Pancreas (tissue), 10 donors: ENCODE results near the gene FNDC3B. TPM values are rescaled to one million over a fixed set of nuclear protein-coding genes. Genes with fewer than 3 reads are reported as not detected.
A peak's percentile ranks its signal among the peaks of the same experiment; 100 is the strongest.

Experiments used
- ATAC-seq, 4 donors: fragments of 200-7000 bp; cut with Tn5 transposase; one replicate each; pipeline versions ENCODE4 v1.8.0 to v1.9.1; 2020; ENCODE audit warnings: mild to moderate bottlenecking in 4 of 4, moderate library complexity in 4 of 4
- DNase-seq, 6 donors: peaks; one replicate each; pipeline ENCODE4 v3.0.0-alpha.2; 2020
- FAIRE-seq: peaks from 2 replicates; lab custom pipeline; 2012; peaks lifted over from hg19 to GRCh38; lab: Jason Lieb, UNC
- H3K27ac ChIP-seq, 4 donors: fragments of 200-600 bp; sonication (generic); 1 replicate in 3 of 4; 2 replicates in 1 of 4; pipeline versions ENCODE4 v1.5.0 to v1.8.0; 2020
- H3K27me3 ChIP-seq, 4 donors: fragments of 200-600 bp; one replicate each; pipeline ENCODE4 v1.8.0; 2021
- H3K36me3 ChIP-seq, 3 donors: fragments of 200-600 bp; sonication (generic) in 1 of 3; one replicate each; pipeline versions ENCODE4 v1.5.0 to v1.8.0; 2020 to 2021
- H3K4me1 ChIP-seq, 3 donors: fragments of 200-600 bp; one replicate each; pipeline ENCODE4 v1.8.0; 2021
- H3K4me3 ChIP-seq, 4 donors: fragments of 200-600 bp; sonication (generic) in 2 of 4; one replicate each; pipeline versions ENCODE4 v1.5.0 to v1.8.0; 2020 to 2021
- H3K9me3 ChIP-seq, 4 donors: fragments of 200-600 bp; one replicate each; pipeline ENCODE4 v1.8.0; 2021
- WGBS, 2 donors: extraction: QIAGEN DNeasy Blood & Tissue Kit; methylation state at CpG; one replicate each; pipeline ENCODE4 v1.1.7; 2013; 5-methylcytosine and 5-hydroxymethylcytosine counted together
- intact Hi-C, 3 donors: fragments of 100-400 bp; cut with DNase I; formaldehyde crosslinking; loops; one replicate each; pipeline versions ENCODE4 v1.11.1 to v1.14.2; 2022
- polyA plus RNA-seq, 2 donors: library from polyadenylated mRNA; stranded (reverse); fragments of 200-250 nt; gene quantifications; one replicate each; pipeline ENCODE4 v1.2.3, GENCODE V29; 2013
- total RNA-seq, 6 donors: library from RNA; stranded (reverse); fragmentation: NEBNext Ultra II Directional in 4 of 6; extraction: Animal tissue kit (Norgen Biotek cat#: 25700) in 4 of 6; gene quantifications; one replicate each; pipeline versions ENCODE4 v1.2.1 to v1.2.4, GENCODE V29; 2021 to 2023
- TF ChIP-seq, protein P1 (sequence below), 4 donors: fragments of 200-600 bp; sonication (generic) in 3 of 4; IDR thresholded peaks; one replicate each; pipeline versions ENCODE4 v1.5.0 to v1.8.0; 2021; ENCODE audit warnings: antibody characterized with exemption in 4 of 4
- donor health status: healthy with polysubstance abuse.
- donor health status: DM: no; HTN: no; CAD: no; lungs with moderate emphysema.
- donor health status: DM: no; HTN: no; CAD: no.
- donor health status: control.
- donor health status: control.
- donor health status: Bipolar disorder and iron deficiency.
- donor health status: DM: yes; HTN: yes; CAD: no.
- donor health status: DM: no; HTN: no; CAD: no.
- donor health status: DM: no; HTN: no; CAD: no.
- donor health status: DM: yes; HTN: yes; CAD: no.

Gene FNDC3B
- total and polyA plus RNA-seq, 8 donors: 9.3 to 126 (median 73.2) TPM

DNA sequence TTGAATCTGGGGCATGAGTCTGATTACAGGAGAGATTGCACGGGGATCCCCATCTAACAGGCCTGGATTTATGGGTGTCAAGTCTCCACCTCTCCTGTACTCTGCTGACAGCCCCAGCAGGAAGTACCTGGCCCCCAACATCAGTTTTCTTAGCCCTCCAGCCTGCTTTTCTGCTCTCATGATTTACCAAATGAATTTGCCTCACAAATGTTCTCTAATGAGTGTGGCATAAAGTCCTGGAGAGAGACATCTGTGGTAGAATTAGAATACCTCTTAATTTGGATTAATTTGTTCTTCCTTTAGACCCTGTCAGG, 60.1 kb downstream of the FNDC3B start:
- FAIRE-seq: no peak
- H3K9me3 ChIP-seq: no peaks in the 10 kb centered on the region
- DNase-seq: no peak
- H3K27ac ChIP-seq: peak overlapping the region in 2 of 4 donors; percentile 45 to 74
- no peaks in the 10 kb centered on the region for H3K36me3 ChIP-seq
- H3K27me3 ChIP-seq: no peaks in the 10 kb centered on the region
- TF ChIP-seq, protein P1, sequence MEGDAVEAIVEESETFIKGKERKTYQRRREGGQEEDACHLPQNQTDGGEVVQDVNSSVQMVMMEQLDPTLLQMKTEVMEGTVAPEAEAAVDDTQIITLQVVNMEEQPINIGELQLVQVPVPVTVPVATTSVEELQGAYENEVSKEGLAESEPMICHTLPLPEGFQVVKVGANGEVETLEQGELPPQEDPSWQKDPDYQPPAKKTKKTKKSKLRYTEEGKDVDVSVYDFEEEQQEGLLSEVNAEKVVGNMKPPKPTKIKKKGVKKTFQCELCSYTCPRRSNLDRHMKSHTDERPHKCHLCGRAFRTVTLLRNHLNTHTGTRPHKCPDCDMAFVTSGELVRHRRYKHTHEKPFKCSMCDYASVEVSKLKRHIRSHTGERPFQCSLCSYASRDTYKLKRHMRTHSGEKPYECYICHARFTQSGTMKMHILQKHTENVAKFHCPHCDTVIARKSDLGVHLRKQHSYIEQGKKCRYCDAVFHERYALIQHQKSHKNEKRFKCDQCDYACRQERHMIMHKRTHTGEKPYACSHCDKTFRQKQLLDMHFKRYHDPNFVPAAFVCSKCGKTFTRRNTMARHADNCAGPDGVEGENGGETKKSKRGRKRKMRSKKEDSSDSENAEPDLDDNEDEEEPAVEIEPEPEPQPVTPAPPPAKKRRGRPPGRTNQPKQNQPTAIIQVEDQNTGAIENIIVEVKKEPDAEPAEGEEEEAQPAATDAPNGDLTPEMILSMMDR (IDR thresholded peaks at IDR 0.05): no peak
- H3K4me1 ChIP-seq: peaks cover 53 to 84% (median 79%) of the 10 kb centered on the region in 3 donors
- intact Hi-C loops: loop anchor here in 1 of 3 donors (10.0 kb wide), 1 partner anchor 55 kb away; no protein-coding TSS in a partner anchor
- WGBS, 2 donors: 29 to 33% methylated on average over 1 of the region's 1 CpG
- H3K4me3 ChIP-seq: no peak overlapping the region
- no peak for ATAC-seq

- intact Hi-C loops: no loop called here
- no peak for DNase-seq
- Histone ChIP-seq H3K27me3 (no peaks in the 10 kb centered on the region), H3K27ac (peak overlapping the region in 2 of 4 donors; percentile 45 to 74), H3K9me3 (no peaks in the 10 kb centered on the region), H3K4me1 (peaks cover 53 to 88% (median 85%) of the 10 kb centered on the region in 3 donors), H3K4me3 (no peak overlapping the region), H3K36me3 (no peaks in the 10 kb centered on the region)
- ATAC-seq: no peak
- TF ChIP-seq, protein P1 (IDR thresholded peaks at IDR 0.05): no peak
- no peak for FAIRE-seq
- WGBS, 2 donors: 34 to 36% methylated on average over 2 of the region's 2 CpGs
Observed at GRCh38 chr3:172100482-172100881, 61.1 kb downstream of the FNDC3B start.

- WGBS, 2 donors: 26 to 41% methylated on average over 3 of the region's 3 CpGs
- no peak for FAIRE-seq
Observed at GRCh38 chr3:172101107-172101506, 61.7 kb downstream of the FNDC3B start.

DNA sequence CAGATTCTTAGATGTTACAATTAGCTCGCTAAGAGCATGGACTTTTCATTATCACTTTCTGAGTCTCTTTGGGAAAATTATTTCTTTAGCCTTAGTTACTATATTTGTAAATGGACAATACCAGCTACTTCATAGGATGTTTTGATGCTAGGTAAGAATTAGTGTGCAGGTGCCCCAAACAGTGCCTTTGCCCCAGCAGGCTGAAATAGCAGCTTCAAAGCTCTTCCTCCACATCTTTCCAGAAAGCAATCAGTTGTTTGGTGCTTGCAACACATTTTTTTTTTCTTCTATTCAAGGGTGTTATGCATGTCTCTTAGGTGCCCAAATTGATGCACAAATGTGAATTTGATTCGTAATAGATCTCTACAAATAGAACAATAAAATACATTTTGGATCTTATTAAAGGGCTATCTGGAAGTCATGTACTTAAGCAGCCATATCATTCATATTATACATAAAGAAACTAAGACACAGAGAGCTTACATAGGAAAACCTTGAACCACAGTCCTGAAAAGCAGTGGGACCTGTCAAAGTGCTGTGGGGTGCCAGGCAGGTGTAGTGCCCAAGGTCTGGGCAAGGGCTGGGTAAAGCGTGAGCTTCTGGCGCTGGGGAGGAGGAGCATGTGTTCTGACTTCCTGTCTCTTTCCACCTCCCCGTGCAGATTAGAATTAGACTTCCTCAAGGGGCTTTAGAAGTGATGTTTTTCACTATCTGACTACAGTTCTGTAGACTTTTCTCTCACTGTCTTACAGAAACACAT, 62.9 kb downstream of the FNDC3B start:
- no peak for FAIRE-seq
- TF ChIP-seq, protein P1 (IDR thresholded peaks at IDR 0.05): no peak
- H3K27ac ChIP-seq: peak overlapping the region in 2 of 4 donors; percentile 45 to 74
- intact Hi-C loops: no loop called here
- H3K36me3 ChIP-seq: no peaks in the 10 kb centered on the region
- no peaks in the 10 kb centered on the region for H3K9me3 ChIP-seq
- no peaks in the 10 kb centered on the region for H3K27me3 ChIP-seq
- H3K4me3 ChIP-seq: no peak overlapping the region
- ATAC-seq: peak; percentile 45 to 72 (median 71)
- DNase-seq: peak in 5 of 6 donors; percentile 44 to 71 (median 63)
- WGBS, 2 donors: 37 to 47% methylated on average over 5 of the region's 5 CpGs
- H3K4me1 ChIP-seq: peaks cover 53 to 85% (median 70%) of the 10 kb centered on the region in 3 donors

More at GRCh38 chr3:172101107-172101506, 61.7 kb downstream of the FNDC3B start:
- no peak overlapping the region for H3K4me3 ChIP-seq
- H3K36me3 ChIP-seq: no peaks in the 10 kb centered on the region
- H3K27me3 ChIP-seq: no peaks in the 10 kb centered on the region
- DNase-seq (no peak), ATAC-seq (peak in 2 of 4 donors; percentile 2 to 13)
- peak overlapping the region in 2 of 4 donors; percentile 45 to 74 for H3K27ac ChIP-seq
- H3K4me1 ChIP-seq: peaks cover 53 to 89% (median 81%) of the 10 kb centered on the region in 3 donors
- intact Hi-C loops: no loop called here
- no peaks in the 10 kb centered on the region for H3K9me3 ChIP-seq
- TF ChIP-seq, protein P1 (IDR thresholded peaks at IDR 0.05): no peak

GRCh38 chr3:172102883-172103310, 63.5 kb downstream of the FNDC3B start:
- Histone ChIP-seq H3K27me3 (no peaks in the 10 kb centered on the region), H3K36me3 (no peaks in the 10 kb centered on the region), H3K4me1 (peaks cover 47 to 79% (median 64%) of the 10 kb centered on the region in 3 donors), H3K27ac (peak overlapping the region in 3 of 4 donors; percentile 10 to 74 (median 45)), H3K4me3 (no peak overlapping the region), H3K9me3 (no peaks in the 10 kb centered on the region)
- intact Hi-C loops: no loop called here
- 6 to 18% methylated on average over 3 of the region's 3 CpGs for WGBS, 2 donors
- peak in 3 of 4 donors; percentile 2 to 17 (median 8) for ATAC-seq
- FAIRE-seq: no peak
- DNase-seq: no peak
- TF ChIP-seq, protein P1 (IDR thresholded peaks at IDR 0.05): no peak
